GM18870 (cell line): Measurements from ENCODE around the gene TTYH2.
"Not testable (repeated sequence)": the region's sequence is repeated elsewhere in the genome, so short reads cannot be mapped to it uniquely, and the experiment has no call there.

Experiments
- ATAC-seq: cut with Tn5 transposase; IDR thresholded peaks from one replicate; pipeline ENCODE4 v1.9.1; 2021; ENCODE audit warnings: moderate library complexity; ENCODE audit not compliant: unreplicated experiment

Gene TTYH2

DNA sequence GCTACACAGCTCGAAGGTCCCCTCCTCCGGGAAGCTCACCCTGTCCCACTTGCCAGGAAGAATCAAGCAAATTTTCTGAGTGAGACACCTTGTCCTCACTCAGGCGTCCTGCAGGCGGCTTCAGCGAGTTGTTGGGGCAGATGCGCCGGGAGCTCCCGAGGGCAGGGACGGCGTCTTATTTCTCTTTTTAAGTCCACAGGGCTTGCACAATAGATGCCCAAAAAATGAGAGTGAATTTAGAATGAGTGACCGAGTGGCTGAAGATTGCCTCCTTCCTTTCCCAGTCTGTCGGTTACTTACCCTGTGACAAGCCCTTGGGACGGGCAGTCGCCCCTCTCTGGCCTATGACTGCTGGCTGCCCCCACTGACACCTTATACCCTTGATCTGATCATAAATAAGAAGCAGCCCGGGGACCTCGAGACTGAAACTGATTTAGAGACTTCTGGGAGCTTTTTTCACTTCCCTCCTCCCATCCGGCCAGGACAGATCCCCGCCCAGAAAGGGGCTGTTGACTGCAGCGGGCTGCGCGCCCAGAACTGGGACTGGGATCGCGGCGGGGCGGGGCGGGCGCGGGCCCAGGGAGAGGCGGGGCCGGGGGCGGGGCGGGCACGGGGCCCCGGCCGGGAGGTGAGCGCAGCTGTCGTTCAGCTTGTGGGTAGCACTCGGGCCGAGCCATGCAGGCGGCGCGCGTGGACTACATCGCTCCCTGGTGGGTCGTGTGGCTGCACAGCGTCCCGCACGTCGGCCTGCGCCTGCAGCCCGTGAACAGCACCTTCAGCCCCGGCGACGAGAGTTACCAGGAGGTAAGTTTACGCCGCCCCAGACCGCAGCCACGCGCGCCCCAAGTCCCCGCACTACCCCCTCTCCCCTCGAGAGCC, at the start of gene TTYH2:
Gene TTYH2 (plus strand): TSS at position 659 of the 879 bp plus-strand sequence. CDS start 17 bp downstream, at position 676.
- ATAC-seq, result peak; percentile 51

DNA sequence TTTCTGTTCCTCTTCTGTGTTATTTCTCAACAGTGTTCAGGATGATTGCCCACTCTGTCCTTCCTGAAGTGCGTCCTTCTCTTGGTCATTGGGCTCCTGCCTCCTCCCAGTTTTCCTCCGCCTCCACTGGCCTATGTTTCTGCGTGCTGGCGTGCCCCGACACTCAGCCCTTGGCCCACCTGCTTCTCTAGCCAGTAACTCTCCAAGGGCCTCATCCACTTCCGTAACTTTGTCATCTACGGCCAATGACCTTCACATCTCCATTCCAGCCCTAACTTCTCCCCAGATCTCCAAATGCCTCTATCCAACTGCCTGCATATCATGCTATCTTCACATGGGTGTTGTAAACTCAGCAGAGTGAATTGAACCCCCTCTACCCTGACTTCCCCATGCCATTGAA, 49.5 kb upstream of the TTYH2 start:
- ATAC-seq, result no peak

- ATAC-seq, result no peak
Measured at GRCh38 chr17:74164446-74165045, 48.8 kb upstream of the TTYH2 start.

DNA sequence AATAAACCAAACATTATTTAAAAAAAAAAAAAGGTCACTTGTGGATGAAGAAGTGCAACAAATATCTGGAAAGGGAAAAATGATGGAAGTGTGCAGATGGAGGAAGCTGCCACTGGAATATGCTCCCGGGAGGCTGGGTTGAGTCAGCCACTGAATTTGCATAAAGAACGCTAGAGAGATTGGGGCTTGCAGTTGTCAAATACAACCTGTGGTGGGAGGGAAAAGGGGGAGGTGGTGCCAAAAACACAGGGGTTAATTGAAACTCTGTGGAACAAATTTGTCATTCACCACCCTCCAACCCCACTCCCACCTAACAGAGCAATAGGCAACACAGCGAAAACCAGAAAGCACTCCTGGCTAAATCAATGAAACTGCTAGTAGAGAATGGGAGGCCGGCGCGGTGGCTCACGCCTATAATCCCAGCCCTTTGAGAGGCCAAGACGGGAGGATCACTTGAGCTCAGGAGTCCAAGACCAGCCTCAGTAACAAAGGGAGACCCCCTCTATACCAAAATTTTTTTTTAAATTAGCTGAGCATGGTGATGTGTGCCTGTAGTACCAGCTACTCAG, 47.5 kb upstream of the TTYH2 start:
- no peak for ATAC-seq

DNA sequence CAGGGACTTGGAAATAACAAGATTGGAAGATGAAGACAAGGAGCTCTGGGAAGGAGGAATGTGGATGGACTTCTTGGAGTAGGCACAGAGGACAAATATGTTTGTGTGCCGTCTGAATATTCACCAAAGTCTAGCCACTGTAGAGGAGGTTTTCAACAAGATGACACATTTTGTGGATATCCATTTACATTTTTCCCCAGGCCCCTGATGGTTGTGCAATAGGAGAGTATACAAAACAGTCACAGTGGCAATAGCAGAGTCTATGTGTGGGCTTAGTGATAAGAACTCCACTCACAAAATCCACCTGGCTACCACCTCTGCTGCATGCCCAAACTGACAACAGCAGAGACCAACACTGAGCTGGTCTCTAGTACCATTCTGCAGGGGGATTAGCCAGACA, 42.4 kb upstream of the TTYH2 start:
- no peak for ATAC-seq

GRCh38 chr17:74172700-74173099, 40.7 kb upstream of the TTYH2 start:
- no peak for ATAC-seq

DNA sequence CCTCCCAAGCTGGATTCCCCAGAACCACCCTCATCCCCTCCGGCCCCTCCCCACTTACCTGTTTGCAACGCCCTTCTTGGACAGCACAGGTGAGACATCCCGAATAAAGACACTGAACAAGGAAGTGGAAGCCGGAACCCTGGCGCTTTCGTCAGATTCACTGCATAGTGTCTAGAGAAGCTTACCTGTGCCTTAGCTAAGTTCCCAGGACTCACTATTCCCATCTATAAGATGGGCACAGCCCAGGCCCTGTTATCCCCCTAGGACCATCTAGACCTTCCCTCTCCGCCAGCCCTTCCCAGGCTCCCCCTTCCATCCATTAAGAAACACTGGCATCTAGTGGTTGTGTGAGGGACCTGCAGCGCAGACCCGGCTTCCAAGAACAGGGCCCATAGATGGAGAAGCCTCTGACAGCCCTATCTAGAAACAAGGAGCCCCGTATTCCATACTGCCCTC, 36.8 kb upstream of the TTYH2 start:
- ATAC-seq, result no peak

- ATAC-seq, result no peak
Measured at GRCh38 chr17:74177018-74177450, 36.3 kb upstream of the TTYH2 start.

- no peak for ATAC-seq
Measured at GRCh38 chr17:74179576-74179975, 33.8 kb upstream of the TTYH2 start.

DNA sequence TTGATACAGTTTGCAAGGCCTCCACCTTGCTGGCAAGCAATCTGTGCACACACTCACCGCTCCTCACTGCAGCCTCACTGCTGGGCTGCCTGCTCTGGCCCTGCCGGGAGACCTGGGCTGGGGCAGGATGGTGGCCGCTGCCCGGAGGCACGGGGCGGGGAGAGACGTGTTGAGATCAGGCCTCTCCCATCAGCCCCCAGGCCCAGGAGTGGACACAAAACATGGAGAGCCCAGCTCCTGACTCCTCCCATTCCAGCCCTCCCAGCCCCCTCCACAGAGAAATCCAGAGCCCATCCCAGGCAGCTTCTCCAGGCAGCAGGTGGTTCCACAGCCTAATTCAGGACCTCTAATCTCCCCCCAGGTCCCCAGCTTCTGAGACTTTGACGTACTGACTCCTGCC, 33.0 kb upstream of the TTYH2 start:
- no peak for ATAC-seq

DNA sequence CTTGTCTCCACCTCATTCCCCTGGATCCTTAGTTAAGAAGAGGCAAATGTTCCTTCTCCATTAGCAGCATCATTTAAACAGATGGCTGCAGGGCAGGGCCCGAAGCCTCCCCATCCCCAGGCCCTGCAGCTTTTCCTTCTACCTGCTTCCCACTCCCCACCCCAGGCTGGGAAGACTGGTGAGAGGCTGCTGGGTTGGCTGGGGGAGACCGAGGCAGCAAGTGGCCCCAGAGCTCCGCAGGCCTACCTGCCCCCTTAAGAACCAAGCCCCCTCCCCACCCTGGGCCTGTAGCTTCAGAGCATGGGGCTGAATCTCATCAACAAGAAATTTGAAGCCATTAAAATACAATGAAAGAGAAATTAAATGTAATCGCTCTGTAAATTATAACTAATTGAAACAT, 32.0 kb upstream of the TTYH2 start:
- no peak for ATAC-seq

DNA sequence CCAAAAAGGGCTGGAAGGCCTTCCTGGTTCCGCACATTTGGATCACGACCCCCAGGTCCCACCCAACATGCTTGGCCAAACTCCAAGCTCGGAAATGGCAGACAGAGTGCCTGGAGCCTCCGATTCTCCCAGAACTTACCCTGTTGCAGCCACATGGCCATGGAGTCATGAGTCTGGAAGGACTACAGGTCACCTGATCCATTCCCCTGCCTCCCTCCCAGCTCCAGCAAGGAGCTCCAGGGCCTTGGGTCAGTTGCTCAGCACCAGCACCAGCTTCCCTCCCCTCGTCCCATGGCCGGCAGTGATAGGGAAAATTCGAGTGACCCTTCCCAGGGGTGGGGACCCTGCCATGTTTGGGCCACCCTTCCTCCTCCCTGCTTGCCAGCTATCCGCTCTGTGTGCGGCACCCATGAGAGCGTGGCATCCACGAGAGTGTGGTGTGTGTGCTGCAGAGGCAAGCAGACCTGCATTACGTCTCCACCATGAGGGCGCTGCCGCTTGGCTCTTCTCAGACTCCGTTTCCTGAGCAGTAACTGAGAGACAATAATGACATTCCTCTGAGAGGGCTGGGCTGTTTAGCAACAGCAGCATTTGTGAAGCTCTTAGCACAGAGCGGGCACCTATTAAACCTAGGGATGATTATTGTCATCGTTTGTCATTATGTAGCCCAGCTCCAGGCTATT, 31.2 kb upstream of the TTYH2 start:
- ATAC-seq, result no peak

DNA sequence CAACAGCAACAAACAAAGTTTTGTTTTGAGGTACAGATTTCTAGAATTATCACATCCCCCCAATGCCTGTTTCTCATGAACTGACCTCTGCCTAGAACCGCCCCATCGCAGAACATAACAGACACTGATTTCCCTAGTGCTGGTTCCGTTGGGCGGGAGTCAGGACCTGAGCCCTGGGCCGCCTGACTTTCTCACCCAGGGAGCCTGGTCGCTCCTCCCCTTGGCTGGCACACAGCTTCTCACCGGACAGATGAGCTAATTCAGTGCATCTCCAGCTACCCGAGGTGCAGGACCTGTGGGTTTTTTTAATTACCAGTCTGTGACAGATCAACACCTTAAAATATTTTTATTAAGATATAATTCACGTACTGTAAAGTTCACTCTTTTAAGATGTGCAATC, 30.0 kb upstream of the TTYH2 start:
- ATAC-seq, result no peak

GRCh38 chr17:74185571-74186185, 27.7 kb upstream of the TTYH2 start:
- ATAC-seq, result no peak

DNA sequence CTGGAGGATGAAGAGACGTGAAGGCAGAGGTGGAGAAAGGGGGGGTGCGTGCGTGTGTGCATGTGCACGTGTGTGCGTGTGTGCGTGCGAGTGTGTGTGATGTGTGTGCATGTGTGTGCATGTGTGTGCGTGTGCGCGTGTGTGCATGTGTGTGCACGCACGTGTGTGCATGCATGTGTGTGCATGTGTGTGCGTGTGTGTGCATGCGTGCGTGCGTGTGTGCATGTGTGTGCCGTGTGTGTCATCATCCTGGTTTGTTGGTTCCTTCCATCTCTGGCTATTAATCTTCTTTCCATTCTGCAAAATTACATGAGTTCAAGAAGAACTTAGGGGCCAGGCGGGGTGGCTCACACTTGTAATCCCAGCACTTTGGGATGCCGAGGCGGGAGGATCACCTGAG, 26.9 kb upstream of the TTYH2 start:
- no peak for ATAC-seq

DNA sequence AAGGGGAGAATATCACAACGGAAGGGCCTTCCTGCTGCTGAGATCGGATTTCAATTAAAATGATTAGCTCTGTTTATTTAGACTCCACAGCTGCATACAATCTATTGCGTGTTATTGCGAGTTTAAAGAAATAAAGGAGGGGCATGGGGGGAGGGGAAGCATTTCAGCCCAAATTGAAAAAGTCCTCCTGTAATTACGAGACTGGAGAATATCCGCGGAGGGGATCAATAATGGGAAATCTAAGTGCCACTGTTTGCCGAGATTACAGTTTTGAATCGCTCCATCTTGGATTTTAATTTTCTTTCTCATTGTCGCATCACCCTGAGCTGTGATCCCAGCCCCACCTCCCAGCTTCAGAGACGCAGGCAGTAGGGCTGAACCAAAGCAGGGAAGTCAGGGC, 25.6 kb upstream of the TTYH2 start:
- no peak for ATAC-seq

GRCh38 chr17:74188687-74189086, 24.7 kb upstream of the TTYH2 start:
- ATAC-seq, result not testable (repeated sequence)

DNA sequence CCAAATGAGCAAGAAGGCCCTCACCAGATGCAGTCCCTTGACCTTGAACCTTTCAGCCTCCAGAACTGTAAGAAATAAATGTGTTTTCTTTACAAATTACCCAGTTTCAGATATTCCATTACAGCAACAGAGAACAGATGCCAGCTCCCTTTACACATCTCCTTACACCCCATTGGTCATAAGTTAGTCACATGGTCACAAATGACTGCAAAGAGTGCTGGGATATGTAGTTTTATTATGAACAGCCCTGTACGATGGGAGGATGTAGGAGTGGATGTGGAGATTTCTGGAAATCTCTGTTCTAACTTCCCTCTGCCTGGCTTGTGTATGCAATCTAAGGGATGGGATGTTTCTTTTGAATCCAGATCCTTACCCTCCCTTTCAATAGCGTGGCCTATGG, 23.2 kb upstream of the TTYH2 start:
- ATAC-seq, result peak; percentile 73

- ATAC-seq, result no peak
Measured at GRCh38 chr17:74190807-74191406, 22.5 kb upstream of the TTYH2 start.

DNA sequence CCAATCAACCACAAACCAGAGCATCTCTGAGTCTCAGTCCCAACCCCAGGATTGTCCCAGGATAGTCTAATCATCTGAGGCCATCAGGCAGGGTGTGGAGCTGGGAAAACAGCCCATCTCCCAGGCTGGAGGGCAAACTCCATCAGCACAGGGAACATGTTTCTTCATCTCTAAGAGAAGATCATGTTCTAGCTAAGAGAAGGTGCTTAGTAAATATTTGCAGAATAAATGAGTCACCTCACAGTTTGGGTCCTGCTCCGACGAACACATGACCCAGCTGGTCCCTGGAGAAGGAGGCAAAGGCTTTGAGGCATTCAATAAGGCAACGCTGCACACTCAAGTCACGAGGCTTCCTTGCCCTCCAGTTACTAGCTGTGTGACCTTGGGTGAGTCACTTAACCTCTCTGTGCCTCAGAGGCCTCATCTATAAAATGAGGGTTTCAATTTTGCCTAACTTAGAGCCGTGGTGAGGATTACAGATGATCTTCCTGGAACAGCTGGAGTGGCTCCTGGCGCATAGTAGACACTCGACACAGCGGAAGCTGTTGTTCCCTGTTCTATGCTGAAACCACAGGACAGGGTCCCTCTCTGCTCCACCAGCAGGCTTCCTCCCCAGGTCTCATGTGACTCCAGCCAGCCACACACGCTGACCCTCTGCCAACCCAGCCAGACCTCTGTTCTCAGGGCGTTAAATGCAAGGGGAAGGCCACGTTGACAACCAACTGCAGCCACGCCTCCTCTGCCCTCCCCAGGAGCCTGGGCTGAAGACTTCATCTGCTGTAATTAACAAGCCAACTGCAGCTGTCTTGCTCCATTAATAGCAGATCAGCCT, 20.2 kb upstream of the TTYH2 start:
- ATAC-seq, result no peak
